ENCODE results near the gene EGFL8. TPM values are rescaled to one million over a fixed set of nuclear protein-coding genes. Genes with fewer than 3 reads are reported as not detected.

EGFL8 gene
- total and polyA plus RNA-seq, 9 of the 15 experiments (the other 6 are each of a cell fraction or from before 2014, with no cell fraction given): 2.2 to 47.4 (median 14.2) TPM

GRCh38 chr6:32131439-32131948 is 32.9 kb upstream of the EGFL8 start (continued):
- no peak for TF ChIP-seq TFAP4 (CRISPR knock-in tag; IDR thresholded peaks at IDR 0.05; ENCODE audit: borderline replicate concordance)
- TF ChIP-seq HDAC8 (tag; IDR thresholded peaks at IDR 0.05): no peak
- no peak for TF ChIP-seq HNRNPUL1 (IDR thresholded peaks at IDR 0.05; ENCODE audit: low read length)
- no peak for TF ChIP-seq MBD1 (CRISPR knock-in tag; IDR thresholded peaks at IDR 0.05)
- TF ChIP-seq SOX6 (IDR thresholded peaks at IDR 0.05): peak; percentile 99
- TF ChIP-seq PML (IDR thresholded peaks at IDR 0.05; ENCODE audit: low read length): peak; percentile 99
- no peak for TF ChIP-seq CCAR2 (IDR thresholded peaks at IDR 0.05; ENCODE audit: low read depth, low read length)
- TF ChIP-seq NRF1 (conservative IDR thresholded peaks at IDR 0.05 in 1 of 2, IDR thresholded peaks at IDR 0.05 in 1 of 2): no peak
- no peak for TF ChIP-seq ZNF586 (CRISPR knock-in tag; conservative IDR thresholded peaks at IDR 0.05)
- peak; percentile 32; the same call in 1 of the 2 replicates for TF ChIP-seq CREB3L1 (IDR thresholded peaks at IDR 0.05; ENCODE audit: borderline replicate concordance, low read depth)
- no peak for TF ChIP-seq ZNF551 (CRISPR knock-in tag; IDR thresholded peaks at IDR 0.05)
- peak; percentile 82 for TF ChIP-seq MBD2 (IDR thresholded peaks at IDR 0.05; ENCODE audit: borderline replicate concordance, low read depth)
- TF ChIP-seq ZNF512 (tag; IDR thresholded peaks at IDR 0.05): no peak
- peak; percentile 80; the same call in 1 of the 2 replicates for TF ChIP-seq ZBED1 (IDR thresholded peaks at IDR 0.05)
- peak; percentile 98 for TF ChIP-seq STAT5A (IDR thresholded peaks at IDR 0.05; ENCODE audit: borderline replicate concordance, low read length)
- peak; percentile 60 to 97; a peak in 3 of 4 replicates for TF ChIP-seq TBL1XR1 (IDR thresholded peaks at IDR 0.05; ENCODE audit: low read length in 2 of 2)
- TF ChIP-seq ETV6 (IDR thresholded peaks at IDR 0.05; ENCODE audit: borderline replicate concordance in 1 of 2, low read depth in 2 of 2, low read length in 1 of 2): no peak
- no peak for TF ChIP-seq ETV6 (CRISPR knock-in tag; IDR thresholded peaks at IDR 0.05; ENCODE audit: borderline replicate concordance)
- peak in 1 of 2 experiments; percentile 90; a peak in 3 of 4 replicates for TF ChIP-seq TEAD1 (CRISPR knock-in tag; IDR thresholded peaks at IDR 0.05)
- TF ChIP-seq HBP1 (CRISPR knock-in tag; IDR thresholded peaks at IDR 0.05): peak; percentile 74; the same call in 1 of the 2 replicates
- peak; percentile 34 to 75; a peak in 3 of 4 replicates for TF ChIP-seq MAZ (CRISPR knock-in tag; conservative IDR thresholded peaks at IDR 0.05 in 1 of 2, IDR thresholded peaks at IDR 0.05 in 1 of 2)
- TF ChIP-seq HNRNPL (IDR thresholded peaks at IDR 0.05; ENCODE audit: low read depth, low read length): no peak

Measured in K562 (cell line).